Daoy (cell line): ENCODE measurements around the gene ADI1. TPM values are rescaled to one million over a fixed set of nuclear protein-coding genes. Genes with fewer than 3 reads are reported as not detected.

ENCODE experiments used
- DNase-seq: peaks from one replicate; pipeline ENCODE4 v3.0.0-alpha.2; 2015; ENCODE audit warnings: low read depth
- total RNA-seq: library from RNA; depleted of rRNA; stranded (reverse); fragments of >200 nt; shearing (Covaris generic); gene quantifications from 2 replicates; pipeline ENCODE4 v1.2.3, GENCODE V29; 2014; rRNA removed

The ADI1 gene, protein sequence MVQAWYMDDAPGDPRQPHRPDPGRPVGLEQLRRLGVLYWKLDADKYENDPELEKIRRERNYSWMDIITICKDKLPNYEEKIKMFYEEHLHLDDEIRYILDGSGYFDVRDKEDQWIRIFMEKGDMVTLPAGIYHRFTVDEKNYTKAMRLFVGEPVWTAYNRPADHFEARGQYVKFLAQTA
- total RNA-seq, result 62.3 and 70.8 TPM in 2 replicates

DNA sequence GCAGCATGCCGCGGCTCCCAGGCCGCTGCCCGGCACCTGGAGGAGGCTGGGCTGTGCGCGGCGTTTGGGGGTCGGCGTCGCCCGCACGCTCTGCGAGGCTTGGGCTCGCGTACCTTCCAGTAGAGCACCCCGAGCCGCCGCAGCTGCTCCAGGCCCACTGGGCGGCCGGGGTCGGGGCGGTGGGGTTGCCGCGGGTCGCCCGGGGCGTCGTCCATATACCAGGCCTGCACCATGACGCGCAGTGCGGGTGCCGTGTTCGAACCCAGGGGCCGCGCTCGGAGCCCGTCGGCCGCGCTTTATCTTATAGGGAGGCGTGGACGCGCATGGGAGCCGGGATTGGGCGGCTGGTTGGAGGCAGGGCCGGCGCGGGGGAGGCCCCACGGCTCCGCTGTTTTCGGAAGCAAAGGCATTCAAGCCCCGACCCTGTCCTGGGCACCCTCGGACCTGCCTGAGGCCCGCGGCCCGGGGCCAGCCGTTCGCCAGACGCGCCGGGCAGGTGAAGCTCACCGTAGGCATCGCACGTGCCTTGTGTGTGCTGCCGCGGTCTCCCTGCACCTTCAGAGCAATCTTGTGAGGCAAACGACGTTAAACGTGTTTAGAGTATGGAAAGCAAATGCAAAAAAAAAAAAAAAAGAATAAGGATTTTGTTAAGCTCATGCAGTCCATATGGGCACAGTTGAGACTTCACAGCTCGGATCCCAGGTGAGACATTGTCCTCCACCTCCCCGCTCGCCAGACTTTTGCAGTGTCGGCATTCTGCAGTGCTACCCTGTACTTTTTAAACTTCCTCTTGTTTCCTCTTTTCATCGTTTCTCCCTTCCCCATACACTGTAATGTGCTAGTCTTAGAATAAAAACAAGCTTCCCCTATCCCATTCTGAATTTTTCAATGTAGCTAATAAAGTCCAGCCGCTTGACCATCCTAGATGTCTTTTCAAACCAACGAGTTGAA is at the start of gene ADI1:
Gene ADI1, minus strand, starts transcription at position 277 of the 951 bp plus-strand sequence. Its CDS starts 44 bp downstream, at position 233.
- DNase-seq, result peak; percentile 87

DNA sequence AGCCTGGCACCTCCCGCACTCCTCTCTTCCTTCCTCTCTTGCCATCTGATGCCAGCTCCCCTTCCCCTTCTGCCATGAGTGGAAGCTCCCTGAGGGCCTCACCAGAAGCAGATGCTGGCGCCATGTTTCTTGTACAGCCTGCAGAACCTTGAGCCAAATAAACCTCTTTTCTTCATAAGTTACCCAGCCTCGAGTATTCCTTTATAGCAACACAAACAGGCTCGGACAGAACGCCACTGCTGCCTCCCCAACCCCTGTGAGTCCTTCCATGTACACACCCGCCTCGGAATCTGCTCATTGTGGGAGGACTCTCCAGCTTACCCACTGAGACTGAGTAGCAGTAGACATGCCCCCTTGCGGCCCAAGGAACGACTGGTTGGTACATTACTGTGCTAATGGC is 47.5 kb upstream of the ADI1 start:
- DNase-seq, result no peak

DNA sequence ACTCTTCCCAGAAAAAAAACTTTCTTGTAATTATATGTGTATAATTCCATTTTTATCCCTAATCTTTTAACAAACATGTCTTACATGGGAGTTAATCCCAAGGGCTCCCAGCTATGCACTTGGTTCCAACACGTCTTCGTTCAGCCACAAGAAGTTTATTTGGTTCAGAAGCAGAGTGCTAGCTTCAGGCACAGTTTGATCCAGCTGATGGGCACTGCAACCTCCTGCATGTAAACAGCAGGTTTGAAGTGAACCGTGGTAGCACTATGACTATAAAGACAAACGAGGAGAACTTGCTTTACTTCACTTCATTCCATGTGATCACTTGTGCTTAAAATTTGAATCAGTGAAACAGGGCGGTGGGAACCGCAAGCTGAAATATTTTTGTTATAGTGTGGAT is 45.8 kb upstream of the ADI1 start:
- DNase-seq, result no peak

DNA sequence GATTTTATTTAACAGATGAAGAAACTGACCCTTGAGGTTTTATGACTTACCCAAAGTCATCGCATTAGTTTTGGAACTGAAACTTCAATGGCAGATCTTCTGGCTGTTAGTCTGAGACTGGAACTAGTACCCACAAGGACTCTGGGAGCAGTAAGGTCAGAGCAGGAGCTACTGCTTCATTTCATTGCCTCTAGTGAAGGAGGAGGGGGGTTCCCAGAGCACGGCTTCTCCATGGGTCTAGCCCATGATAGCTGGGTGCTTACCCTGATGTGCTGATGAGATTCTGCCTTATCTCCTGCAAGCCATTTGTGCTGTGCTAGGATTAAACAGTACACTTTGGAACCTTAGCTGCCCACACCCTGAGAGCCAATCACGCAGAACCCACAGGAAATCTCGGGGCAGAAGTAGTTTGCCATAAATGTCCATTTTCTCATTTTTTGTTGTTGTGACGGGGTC is 44.2 kb upstream of the ADI1 start:
- no peak for DNase-seq

DNA sequence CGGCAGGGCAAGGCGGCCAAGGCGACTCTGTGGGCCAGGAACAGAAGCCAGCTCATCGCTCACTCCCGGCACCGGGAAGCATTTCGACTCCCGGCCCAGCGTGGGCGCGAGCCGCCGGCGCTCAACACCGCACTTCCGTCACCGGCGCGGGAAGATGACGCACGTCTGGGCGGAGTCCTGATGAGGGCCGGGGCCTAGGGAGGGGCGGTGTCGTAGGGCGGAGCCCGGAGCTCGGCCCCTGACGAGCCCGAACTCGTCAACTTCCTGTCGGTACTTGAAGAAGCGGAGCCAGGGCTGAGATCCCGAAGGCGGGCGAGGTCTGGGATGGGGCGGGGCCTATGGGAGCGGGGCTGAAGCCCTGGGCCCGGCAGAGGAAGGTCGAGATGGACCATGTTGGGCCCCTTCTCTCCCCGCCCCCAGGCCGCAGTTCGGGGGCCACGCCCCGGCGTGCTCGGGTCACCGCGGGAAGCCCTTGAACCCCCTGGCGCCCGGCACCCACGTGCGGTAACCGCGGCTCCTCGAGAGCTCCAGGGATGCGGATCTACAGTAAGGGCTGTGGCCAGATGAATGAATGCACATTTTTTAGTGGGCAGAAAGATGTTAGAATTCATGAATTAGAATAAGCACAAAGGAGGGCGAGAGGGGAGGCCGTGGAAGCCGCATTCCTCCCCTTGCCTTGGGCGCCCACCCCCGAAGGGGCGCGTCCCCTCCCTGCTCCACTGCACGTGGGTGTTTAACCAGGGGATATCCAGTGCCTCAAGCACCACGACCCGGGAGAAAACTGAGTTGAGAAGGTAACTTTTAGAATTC is 39.1 kb upstream of the ADI1 start, which contains the start of gene RNASEH1:
Gene RNASEH1, minus strand, starts transcription at position 129 of the 810 bp plus-strand sequence. Its CDS starts 73 bp downstream, at position 56.
- DNase-seq, result peak; percentile 99

DNA sequence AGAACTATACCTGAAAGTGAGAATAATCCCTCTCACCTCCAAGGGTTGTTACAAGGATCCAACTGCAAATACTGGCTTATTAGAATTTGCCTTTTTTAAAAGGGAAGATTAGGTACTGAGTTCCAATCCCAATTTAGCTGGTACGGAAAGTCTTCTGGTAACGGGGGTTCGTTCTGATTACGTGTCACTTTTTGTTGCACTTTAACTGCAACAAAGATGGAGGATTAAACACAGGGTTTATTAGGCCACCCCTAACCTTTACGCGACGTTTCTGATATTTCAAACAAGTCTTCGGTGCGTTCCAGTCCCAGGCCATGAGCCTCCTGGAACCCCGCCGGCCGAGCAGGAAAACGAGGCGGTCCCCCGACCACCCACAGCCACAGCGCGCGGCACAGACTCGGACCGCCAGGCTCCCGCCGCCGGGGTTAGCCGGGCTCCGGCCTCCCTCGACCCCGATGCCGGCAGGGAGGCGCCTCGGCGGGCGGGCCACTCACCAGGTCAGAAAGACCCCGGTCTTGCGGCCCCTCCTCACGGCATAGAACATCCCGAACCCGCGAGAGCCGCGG is 38.4 kb upstream of the ADI1 start:
- DNase-seq, result no peak

DNA sequence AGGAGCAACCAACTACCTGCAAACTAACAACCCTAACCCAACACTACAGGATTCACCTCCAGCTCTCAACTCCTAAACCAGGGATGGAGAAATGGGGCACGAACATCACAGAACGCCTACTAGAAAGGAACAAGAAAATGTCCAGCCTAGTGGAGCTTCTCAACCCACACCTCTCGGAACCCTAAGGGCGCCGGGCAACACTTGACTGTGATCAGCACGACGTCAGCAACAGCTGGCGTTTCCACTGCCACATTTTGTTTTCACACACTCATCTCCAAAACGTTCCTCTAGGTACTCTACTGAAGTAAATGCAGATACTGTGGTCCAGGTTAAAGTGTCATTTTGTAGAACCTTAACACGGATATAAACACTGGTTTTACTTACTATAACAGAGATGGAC is 34.6 kb upstream of the ADI1 start:
- DNase-seq, result no peak

DNA sequence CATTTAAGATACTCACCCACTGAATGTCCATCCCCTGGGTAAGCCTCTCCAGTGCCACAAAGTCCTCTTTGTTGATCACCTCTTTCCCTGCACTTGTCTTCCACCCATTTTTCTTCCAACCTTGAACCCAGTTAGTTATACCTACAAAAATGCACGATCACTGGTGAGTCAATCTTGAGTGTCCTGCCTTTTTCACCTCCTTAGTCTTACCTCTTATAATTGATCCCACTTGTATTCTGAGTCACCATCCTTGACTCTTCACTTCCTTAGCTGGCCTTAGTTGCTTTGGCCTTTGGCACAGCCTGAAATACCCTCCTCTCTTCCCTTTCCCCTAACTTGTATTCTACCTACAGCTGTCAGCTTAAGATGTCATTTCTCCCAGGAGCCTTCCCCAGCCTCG is 28.6 kb upstream of the ADI1 start:
- DNase-seq, result no peak

DNA sequence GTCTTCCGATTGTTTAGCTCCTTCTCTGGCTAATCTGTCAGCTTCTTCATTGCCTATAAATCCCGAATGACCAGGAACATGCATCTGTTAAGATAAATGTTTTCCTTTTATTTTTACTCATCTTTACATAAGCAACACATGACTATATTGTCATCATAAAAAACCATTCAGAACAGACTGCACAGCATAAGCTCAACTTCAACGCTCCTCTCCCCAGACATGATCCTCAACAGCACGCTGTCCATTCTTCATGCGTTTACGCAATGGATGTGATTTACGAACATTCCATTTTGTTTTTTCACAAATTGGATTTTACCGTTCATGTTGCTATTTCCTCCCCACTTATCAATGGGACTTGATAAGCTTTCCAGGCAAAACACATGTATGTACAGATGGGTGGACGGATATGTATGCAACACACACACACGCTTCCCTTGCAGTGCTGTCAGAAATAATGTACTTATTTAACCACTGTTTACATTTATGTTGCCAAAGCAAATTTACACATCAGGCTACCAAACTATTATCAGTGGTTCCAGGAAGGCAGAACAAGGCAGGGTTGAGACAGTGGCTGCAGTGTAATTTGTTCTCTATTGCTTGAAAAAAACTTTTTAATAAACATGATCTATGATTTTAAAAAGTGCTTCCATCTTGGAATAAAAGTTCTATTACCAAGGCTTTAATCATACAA is 26.6 kb upstream of the ADI1 start:
- DNase-seq, result no peak

DNA sequence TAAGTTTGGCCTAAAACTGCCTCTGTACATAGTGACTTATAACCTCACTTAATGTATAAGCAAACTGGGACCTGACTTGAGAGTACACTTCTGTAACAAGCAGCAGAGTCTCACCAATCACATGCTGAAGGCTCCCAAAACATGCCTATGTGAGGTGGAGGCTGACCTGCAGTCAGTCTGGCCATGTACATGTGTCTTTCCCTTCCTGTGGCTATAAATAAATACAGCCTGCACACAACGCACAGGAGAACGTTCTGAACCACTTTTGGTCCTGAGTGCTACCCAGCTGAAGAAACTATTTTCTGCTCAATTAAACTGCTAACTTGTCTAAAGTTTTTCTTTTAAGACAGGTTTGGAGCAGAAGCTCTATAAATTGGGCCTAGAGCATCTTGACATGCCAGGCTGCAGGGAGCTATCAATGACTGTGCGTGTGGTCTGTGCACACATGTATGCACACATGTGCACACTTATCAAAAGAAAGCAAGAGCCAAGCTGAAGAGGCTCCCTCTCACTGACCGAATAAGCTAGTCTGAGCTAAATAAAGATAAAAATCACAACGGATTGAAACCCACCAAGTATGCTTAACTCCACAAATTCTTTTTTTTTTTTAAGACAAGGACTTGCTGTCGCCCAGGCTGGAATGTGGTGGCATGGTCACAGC is 23.8 kb upstream of the ADI1 start:
- no peak for DNase-seq

DNA sequence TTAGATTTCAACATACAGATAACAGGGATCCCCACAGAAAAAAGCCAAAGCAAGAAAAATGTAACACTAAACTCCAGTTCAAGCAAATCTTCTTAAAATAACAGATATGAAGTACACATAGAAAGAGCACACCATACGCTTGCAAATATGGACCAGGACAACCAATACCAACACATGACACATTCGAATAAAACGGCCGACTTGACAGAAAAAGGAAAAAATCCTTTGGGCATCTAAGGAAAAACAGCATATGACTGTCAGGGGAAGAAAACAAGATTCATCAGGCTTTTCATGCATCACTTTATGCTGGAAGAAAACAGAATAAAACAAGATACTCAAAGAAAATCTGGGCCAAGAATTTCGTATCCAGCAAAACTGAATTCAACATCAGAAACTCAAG is 22.8 kb upstream of the ADI1 start:
- DNase-seq, result no peak

DNA sequence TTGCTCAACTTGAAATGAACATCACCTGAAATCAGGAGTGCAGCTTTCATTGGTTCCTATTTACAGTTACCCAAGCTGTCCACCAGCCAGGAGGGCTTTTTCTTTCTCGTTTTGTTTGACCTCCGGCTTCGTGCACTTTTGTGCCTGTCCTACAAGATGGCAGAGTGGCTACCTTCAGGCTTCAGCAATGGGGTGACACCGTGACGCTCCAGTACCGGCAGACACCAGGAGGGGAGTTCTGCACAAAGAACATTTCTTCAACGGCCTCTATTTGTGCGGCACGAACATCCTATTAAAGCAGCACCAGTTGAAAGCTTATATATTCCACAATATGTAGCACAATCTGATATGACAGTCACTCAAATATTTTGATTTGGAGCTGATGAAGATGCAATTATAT is 20.5 kb upstream of the ADI1 start:
- DNase-seq, result no peak

DNA sequence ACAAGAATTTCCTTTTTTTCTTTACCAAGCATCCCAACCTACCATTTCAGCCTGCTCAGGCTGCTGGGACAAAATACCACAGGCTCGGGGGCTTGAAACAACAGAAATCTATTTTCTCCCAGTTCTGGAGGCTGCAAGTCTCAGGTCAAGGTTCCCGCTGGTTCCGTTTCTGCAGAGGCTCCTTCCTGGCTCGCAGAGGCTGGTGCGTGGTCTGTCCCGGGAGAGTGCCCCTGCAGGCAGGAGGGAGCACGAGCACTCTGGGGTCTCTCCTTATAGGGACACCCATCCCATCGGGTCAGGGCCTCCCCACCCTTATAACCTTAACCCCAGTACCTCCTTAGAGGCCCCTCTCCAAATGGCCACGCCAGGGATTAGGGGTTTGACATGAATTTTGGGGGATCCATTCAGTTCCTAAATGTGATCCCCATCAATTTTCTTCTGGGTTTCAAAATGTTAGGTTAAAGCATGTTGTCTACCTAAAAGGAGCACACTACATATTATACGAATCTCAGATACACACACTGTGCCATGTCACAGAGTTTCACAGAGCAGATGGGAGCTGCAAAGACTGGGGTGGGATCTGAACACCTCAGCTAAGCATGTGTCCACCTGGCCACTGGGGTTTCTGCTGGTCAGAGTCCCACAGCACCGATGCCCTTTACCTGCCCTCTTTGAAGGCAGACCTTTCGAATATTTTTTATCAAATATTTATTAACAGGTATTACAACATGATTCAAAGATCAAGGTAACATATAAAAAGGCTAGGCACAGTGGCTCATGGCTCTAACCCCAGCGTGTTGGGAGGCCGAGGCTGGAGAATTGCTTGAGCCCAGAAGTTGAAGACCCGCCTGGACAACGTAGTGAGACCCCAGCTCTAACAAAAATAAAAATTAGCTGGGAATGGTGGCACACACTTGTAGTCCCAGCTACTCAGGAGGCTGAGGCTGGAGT is 17.6 kb upstream of the ADI1 start:
- DNase-seq, result peak; percentile 71

DNA sequence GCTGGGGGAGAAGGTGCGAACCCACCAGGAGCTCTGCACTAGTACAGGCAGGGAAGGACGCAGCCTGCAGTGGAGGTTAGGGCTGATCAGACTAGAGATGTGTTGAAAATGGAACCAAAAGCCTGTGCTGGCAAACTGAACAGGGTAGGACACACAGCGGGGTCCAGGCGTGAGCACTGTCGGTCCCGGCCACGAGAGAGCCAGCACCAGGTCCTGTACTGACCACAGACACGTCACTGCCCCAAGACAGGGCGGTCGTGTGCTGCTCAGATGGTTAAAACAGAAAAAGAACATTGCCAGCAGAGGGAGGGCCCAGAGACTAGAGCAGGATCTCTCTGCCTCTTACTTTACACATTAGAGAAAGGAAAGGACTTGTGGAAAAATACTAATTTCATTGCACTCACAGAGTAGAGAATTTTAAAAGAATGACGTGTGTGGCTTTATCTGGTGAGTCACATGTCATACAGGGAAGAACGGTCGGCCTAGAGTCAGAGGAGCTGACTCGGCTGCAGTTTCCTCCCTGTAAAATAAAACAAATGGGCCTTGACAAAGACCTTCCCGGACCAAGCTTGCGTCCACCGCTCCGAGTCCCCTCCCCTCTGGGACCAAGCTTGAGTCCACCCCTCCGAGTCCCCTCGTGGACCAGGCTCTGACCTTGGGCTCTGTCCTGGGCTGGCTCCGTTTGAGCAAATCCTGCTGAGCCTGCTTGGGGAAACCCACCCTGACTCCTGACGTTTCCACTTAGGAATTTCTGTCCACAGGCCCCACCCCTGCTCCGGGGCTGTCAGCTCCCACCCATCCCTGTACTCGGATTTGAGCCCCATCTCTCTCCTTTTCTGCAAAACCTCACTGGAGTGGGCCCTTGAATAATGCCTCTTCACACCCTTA is 16.7 kb upstream of the ADI1 start:
- peak; percentile 85 for DNase-seq

DNA sequence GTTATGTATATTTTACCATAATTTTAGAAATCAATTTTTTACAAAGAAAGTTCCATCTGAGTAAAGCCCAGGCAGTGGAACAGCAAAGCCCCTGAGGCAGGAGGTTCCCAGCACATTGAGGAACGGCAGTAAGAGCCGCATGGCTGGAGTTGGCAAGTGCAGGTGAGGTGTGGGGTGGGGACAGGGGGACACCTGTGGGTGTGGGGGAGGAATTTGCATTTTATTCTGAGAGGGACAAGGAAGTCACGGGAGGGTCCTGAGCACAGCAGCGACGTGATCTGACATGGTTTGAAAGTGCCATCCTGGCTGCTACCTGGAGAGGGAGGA is 16.1 kb upstream of the ADI1 start:
- DNase-seq, result no peak

DNA sequence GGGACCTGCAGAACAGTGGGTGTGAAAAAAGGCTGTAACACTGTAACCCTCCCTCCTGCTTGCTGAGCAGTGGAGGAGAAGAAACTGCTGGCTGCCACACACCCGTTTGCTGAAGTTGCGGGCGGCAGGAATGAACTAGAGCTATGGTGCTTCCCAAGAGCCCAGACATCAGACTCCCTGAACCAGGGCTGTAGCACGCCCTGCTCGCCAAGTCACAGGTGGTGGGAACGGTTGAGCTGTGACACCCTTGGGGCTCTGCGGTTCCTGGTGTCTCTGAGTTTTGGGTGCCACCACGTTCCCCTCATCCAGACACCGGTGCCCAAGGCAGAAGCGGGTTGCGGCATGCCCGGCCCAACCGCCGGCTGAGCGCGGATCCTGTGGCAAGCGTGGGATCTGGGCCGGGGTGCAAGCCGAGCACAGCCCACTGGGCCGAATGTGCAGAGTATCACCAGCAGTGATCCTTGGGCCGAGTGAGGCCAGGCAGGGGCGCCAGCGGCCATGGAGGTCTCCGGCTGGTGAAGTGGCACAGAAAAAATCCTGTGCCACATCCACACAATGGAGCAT is 15.0 kb upstream of the ADI1 start:
- DNase-seq, result no peak

DNA sequence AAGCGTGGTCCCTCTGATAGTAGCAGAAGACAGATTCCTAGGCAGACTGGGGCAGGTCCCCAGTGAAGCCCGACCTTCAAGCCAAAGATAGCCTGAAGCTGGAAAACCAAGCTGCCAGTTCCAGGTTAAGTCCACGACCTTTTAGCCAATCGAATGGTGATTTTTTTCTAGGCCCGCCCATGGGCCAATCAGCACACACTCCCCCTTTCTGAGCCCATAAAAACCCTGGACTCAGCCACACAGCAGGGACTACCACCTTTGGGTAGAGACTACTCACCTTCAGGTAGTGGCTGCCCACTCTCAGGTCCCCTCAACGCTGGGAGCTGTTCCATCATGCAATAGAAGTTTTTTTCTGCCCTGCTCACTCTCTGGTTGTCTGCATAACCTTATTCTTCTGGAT is 14.5 kb upstream of the ADI1 start:
- no peak for DNase-seq

DNA sequence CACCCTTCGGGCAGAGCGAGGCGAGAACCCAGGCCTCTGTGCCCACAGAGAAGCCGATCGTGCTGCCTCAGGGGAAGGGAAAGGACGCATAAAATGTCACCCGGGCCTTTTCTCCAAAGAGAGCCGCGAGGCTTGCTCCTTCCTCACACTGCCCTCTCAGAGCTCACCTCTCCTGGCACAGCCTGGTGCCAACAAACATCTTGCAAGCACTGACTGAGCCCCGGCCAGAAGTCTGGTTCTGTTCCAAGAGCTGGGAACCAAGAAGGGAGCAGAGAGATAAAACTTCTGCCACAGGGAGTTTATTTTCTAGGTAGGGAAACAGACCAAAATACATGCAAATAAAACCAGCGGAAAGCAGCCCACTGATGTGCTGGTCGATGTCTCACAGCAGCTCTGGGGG is 13.6 kb upstream of the ADI1 start:
- no peak for DNase-seq
